H9 (cell line): Measurements from ENCODE around the gene FBRSL1. TPM values are rescaled to one million over a fixed set of nuclear protein-coding genes. Genes with fewer than 3 reads are reported as not detected.

Experiments
- DNase-seq: peaks from one replicate; pipeline ENCODE4 v3.0.0-alpha.2; 2017
- H2AFZ ChIP-seq: one replicate; pipeline ENCODE4 v1.6.1; 2013; ENCODE audit warnings: mild to moderate bottlenecking, low read length, control low read depth, moderate library complexity
- H2AK5ac ChIP-seq: 2 replicates; pipeline ENCODE4 v1.6.1; 2013; ENCODE audit warnings: low read length, control low read depth, mixed read lengths; ENCODE audit not compliant: insufficient read length
- H2BK120ac ChIP-seq: one replicate; pipeline ENCODE4 v1.6.1; 2013; ENCODE audit warnings: low read depth, mild to moderate bottlenecking, low read length, control low read depth, inconsistent platforms; ENCODE audit not compliant: poor library complexity, severe bottlenecking
- H2BK12ac ChIP-seq: 2 replicates; pipeline ENCODE4 v1.6.1; 2013; ENCODE audit warnings: low read length, control low read depth, mixed read lengths, low read depth; ENCODE audit not compliant: insufficient read length
- H2BK15ac ChIP-seq: 2 replicates; pipeline ENCODE4 v1.6.1; 2013; ENCODE audit warnings: low read depth, low read length, control low read depth
- H2BK20ac ChIP-seq: one replicate; pipeline ENCODE4 v1.6.1; 2013; ENCODE audit warnings: low read depth, mild to moderate bottlenecking, low read length, control low read depth, inconsistent platforms; ENCODE audit not compliant: poor library complexity, severe bottlenecking
- H2BK5ac ChIP-seq: 2 replicates; pipeline ENCODE4 v1.6.1; 2013; ENCODE audit warnings: low read length, control low read depth, mixed read lengths; ENCODE audit not compliant: insufficient read length
- H3K14ac ChIP-seq: 2 replicates; pipeline ENCODE4 v1.6.1; 2013; ENCODE audit warnings: low read length, control low read depth; ENCODE audit not compliant: insufficient read depth
- H3K18ac ChIP-seq: 2 replicates; pipeline ENCODE4 v1.6.1; 2013; ENCODE audit warnings: low read depth, mild to moderate bottlenecking, mixed read lengths, low read length, control low read depth; ENCODE audit not compliant: insufficient read length
- H3K23ac ChIP-seq: 2 replicates; pipeline ENCODE4 v1.6.1; 2013; ENCODE audit warnings: low read length, control low read depth, mixed read lengths, low read depth; ENCODE audit not compliant: insufficient read length
- H3K23me2 ChIP-seq: 2 replicates; pipeline ENCODE4 v1.6.1; 2013; ENCODE audit warnings: low read depth, mild to moderate bottlenecking, mixed read lengths, low read length, control low read depth; ENCODE audit not compliant: insufficient read length, poor library complexity, severe bottlenecking
- H3K27ac ChIP-seq: 2 replicates; pipeline ENCODE4 v1.5.1; 2013; ENCODE audit warnings: low read length, control low read depth, mixed read lengths, low read depth; ENCODE audit not compliant: insufficient read length
- H3K27me3 ChIP-seq: 2 replicates; pipeline ENCODE4 v1.6.1; 2013; ENCODE audit warnings: low read length, control low read depth, inconsistent platforms; ENCODE audit not compliant: insufficient read depth
- H3K4ac ChIP-seq: 2 replicates; pipeline ENCODE4 v1.6.1; 2013; ENCODE audit warnings: low read depth, mild to moderate bottlenecking, control low read depth, inconsistent platforms, low read length, moderate library complexity
- H3K4me1 ChIP-seq: 2 replicates; pipeline ENCODE4 v1.6.1; 2013; ENCODE audit warnings: low read length, control low read depth, inconsistent platforms; ENCODE audit not compliant: insufficient read depth
- H3K4me2 ChIP-seq: 2 replicates; pipeline ENCODE4 v1.6.1; 2013; ENCODE audit warnings: low read length, control low read depth, mixed read lengths; ENCODE audit not compliant: insufficient read length, insufficient read depth
- H3K56ac ChIP-seq: 2 replicates; pipeline ENCODE4 v1.6.1; 2013; ENCODE audit warnings: low read depth, mild to moderate bottlenecking, mixed read lengths, low read length, control low read depth; ENCODE audit not compliant: insufficient read length
- H3K79me1 ChIP-seq: 2 replicates; pipeline ENCODE4 v1.6.1; 2013; ENCODE audit warnings: low read depth, mild to moderate bottlenecking, moderate library complexity, low read length, control low read depth, inconsistent platforms; ENCODE audit not compliant: insufficient read depth, poor library complexity, severe bottlenecking
- H3K79me2 ChIP-seq: 2 replicates; pipeline ENCODE4 v1.6.1; 2013; ENCODE audit warnings: low read length, control low read depth, inconsistent platforms; ENCODE audit not compliant: insufficient read depth
- H3K9ac ChIP-seq: 2 replicates; pipeline ENCODE4 v1.6.1; 2013; ENCODE audit warnings: low read length, control low read depth, mixed read lengths; ENCODE audit not compliant: insufficient read length; ENCODE audit errors: extremely low read depth
- H3K9me3 ChIP-seq: one replicate; pipeline ENCODE4 v1.6.1; 2013; ENCODE audit warnings: low read depth, low read length, inconsistent platforms; ENCODE audit not compliant: control insufficient read depth
- H3T11ph ChIP-seq: one replicate; pipeline ENCODE4 v1.6.1; 2013; ENCODE audit warnings: mild to moderate bottlenecking, low read length, control low read depth, inconsistent platforms
- H4K20me1 ChIP-seq: one replicate; pipeline ENCODE4 v1.6.1; 2013; ENCODE audit not compliant: control insufficient read depth, insufficient read length, insufficient read depth
- H4K5ac ChIP-seq: 2 replicates; pipeline ENCODE4 v1.6.1; 2013; ENCODE audit warnings: low read depth, mild to moderate bottlenecking, mixed read lengths, low read length, control low read depth; ENCODE audit not compliant: insufficient read length
- H4K8ac ChIP-seq: replicated peaks from 2 replicates; pipeline ENCODE4 v1.6.1; 2013; ENCODE audit warnings: low read length, control low read depth, mixed read lengths, low read depth; ENCODE audit not compliant: insufficient read length
- H4K91ac ChIP-seq: 2 replicates; pipeline ENCODE4 v1.6.1; 2013; ENCODE audit warnings: low read depth, mild to moderate bottlenecking, moderate library complexity, mixed read lengths, low read length, control low read depth; ENCODE audit not compliant: insufficient read length
- H3K27ac Mint-ChIP-seq, 3 experiments: 2 replicates in 2 of 3; 3 replicates in 1 of 3; pipeline ENCODE4 v1.8.0; 2020 to 2021; ENCODE audit warnings: mixed read lengths in 3 of 3, mild to moderate bottlenecking in 1 of 3, moderate library complexity in 1 of 3
- H3K27me3 Mint-ChIP-seq: 2 replicates; pipeline ENCODE4 v1.8.0; 2021; ENCODE audit warnings: low read depth, mild to moderate bottlenecking, moderate library complexity, mixed read lengths
- H3K36me3 Mint-ChIP-seq, 3 experiments: 2 replicates in 2 of 3; 3 replicates in 1 of 3; pipeline ENCODE4 v1.8.0; 2020 to 2021; ENCODE audit warnings: low read depth in 3 of 3, mixed read lengths in 3 of 3; ENCODE audit not compliant: insufficient read depth in 1 of 3
- H3K4me1 Mint-ChIP-seq, 2 experiments: 2 replicates each; pipeline ENCODE4 v1.8.0; 2020; ENCODE audit warnings: mixed read lengths in 2 of 2
- H3K4me3 Mint-ChIP-seq, 2 experiments: 2 replicates in 1 of 2; 3 replicates in 1 of 2; pipeline ENCODE4 v1.8.0; 2020 to 2021; ENCODE audit warnings: mild to moderate bottlenecking in 2 of 2, mixed read lengths in 2 of 2, moderate library complexity in 1 of 2
- H3K9me3 Mint-ChIP-seq, 2 experiments: 2 replicates in 1 of 2; 3 replicates in 1 of 2; pipeline ENCODE4 v1.8.0; 2020; ENCODE audit warnings: mild to moderate bottlenecking in 2 of 2, mixed read lengths in 2 of 2, moderate library complexity in 1 of 2
- CTCF ChIP-seq: fragments of 200-600 bp; sonication (generic); conservative IDR thresholded peaks from 3 replicates; pipeline ENCODE4 v1.8.0; 2021; ENCODE audit warnings: antibody characterized with exemption, mild to moderate bottlenecking
- WGBS: extraction: QIAGEN DNeasy Blood & Tissue Kit; methylation state at CpG from one replicate; pipeline ENCODE4 v1.1.7; 2013; ENCODE audit warnings: missing lambda C conversion rate, low lambda C conversion rate, mixed read lengths; ENCODE audit not compliant: insufficient read length; ENCODE audit errors: extremely low coverage; 5-methylcytosine and 5-hydroxymethylcytosine counted together
- total RNA-seq: library from RNA; stranded (reverse); gene quantifications from 2 replicates; pipeline ENCODE4 v1.2.1, GENCODE V29; 2021

The FBRSL1 gene
- total RNA-seq, 1 experiment from 2014 or later = 90.8 TPM

GRCh38 chr12:132470397-132470796 is 19.6 kb upstream of the FBRSL1 start:
- Histone ChIP-seq H3K79me2 (no peaks in the 10 kb centered on the region), H3K23me2 (no peaks in the 10 kb centered on the region), H4K20me1 (peaks cover 2% of the 10 kb centered on the region), H4K8ac (no peak overlapping the region), H2BK120ac (no peak overlapping the region), H3K23ac (no peak overlapping the region), H3K4me1 (no peaks in the 10 kb centered on the region; the same call in 1 of the 2 replicates), H3K4me2 (no peak overlapping the region), H3K27ac (no peak overlapping the region), H3K4ac (no peak overlapping the region), H3K79me1 (no peaks in the 10 kb centered on the region), H2BK15ac (no peak overlapping the region), H3K9ac (no peak overlapping the region), H2AK5ac (no peak overlapping the region), H3K9me3 (no peaks in the 10 kb centered on the region), H4K5ac (no peak overlapping the region), H3K56ac (no peak overlapping the region), H3K18ac (no peak overlapping the region), H3K27me3 (peaks cover 2% of the 10 kb centered on the region; the same call in 1 of the 2 replicates), H3T11ph (no peak overlapping the region), H2BK5ac (no peak overlapping the region), H2BK20ac (no peak overlapping the region), H4K91ac (no peak overlapping the region), H3K14ac (no peak overlapping the region), H2BK12ac (no peak overlapping the region), H2AFZ (no peak overlapping the region)
- Mint-ChIP-seq H3K4me3 (no peak overlapping the region), H3K27ac (no peak overlapping the region), H3K9me3 (peaks cover 5% of the 10 kb centered on the region in 2 experiments; a peak in 3 of 5 replicates), H3K36me3 (peaks cover 0 to 2% (median 0%) of the 10 kb centered on the region in 3 experiments; a peak in 1 of 7 replicates), H3K27me3 (peaks cover 55% of the 10 kb centered on the region), H3K4me1 (peaks cover 13 to 14% of the 10 kb centered on the region in 2 experiments)
- DNase-seq = no peak
- no CpG with 5 or more reads among the region's 3 CpGs for WGBS
- TF ChIP-seq CTCF = no peak
